GM18520 (cell line): Measurements from ENCODE around the gene ACOT6.
A peak's percentile ranks its signal among the peaks of the same experiment; 100 is the strongest.
"Not testable (repeated sequence)": the region's sequence is repeated elsewhere in the genome, so short reads cannot be mapped to it uniquely, and the experiment has no call there.

Experiments
- ATAC-seq: cut with Tn5 transposase; IDR thresholded peaks from one replicate; pipeline ENCODE4 v1.9.1; 2021; ENCODE audit not compliant: unreplicated experiment

ACOT6 gene

GRCh38 chr14:73612339-73613045, at the start of gene ACOT6:
Gene ACOT6, plus strand, starts transcription at chr14:73612517. Its CDS starts 55 bp downstream, at chr14:73612572.
- peak; percentile 69 for ATAC-seq

GRCh38 chr14:73562696-73563095, 49.6 kb upstream of the ACOT6 start:
- ATAC-seq, result not testable (repeated sequence)

- ATAC-seq, result not testable (repeated sequence)
Observed at GRCh38 chr14:73566431-73566830, 45.9 kb upstream of the ACOT6 start.

GRCh38 chr14:73566935-73567334, 45.4 kb upstream of the ACOT6 start:
- ATAC-seq, result not testable (repeated sequence)

GRCh38 chr14:73567358-73567757, 45.0 kb upstream of the ACOT6 start:
- no peak for ATAC-seq

GRCh38 chr14:73567951-73568885, 44.1 kb upstream of the ACOT6 start:
- no peak for ATAC-seq

- not testable (repeated sequence) for ATAC-seq
Observed at GRCh38 chr14:73568886-73569184, 43.5 kb upstream of the ACOT6 start.

- ATAC-seq, result not testable (repeated sequence)
Observed at GRCh38 chr14:73569185-73569958, 42.9 kb upstream of the ACOT6 start, which contains the start of gene ACOT2. Gene ACOT2, plus strand, starts transcription at chr14:73569213. Its CDS starts 28 bp downstream, at chr14:73569241.

GRCh38 chr14:73570913-73571312, 41.4 kb upstream of the ACOT6 start:
- ATAC-seq, result peak; percentile 41

- ATAC-seq, result not testable (repeated sequence)
Observed at GRCh38 chr14:73573034-73573433, 39.3 kb upstream of the ACOT6 start.

GRCh38 chr14:73573740-73574139, 38.6 kb upstream of the ACOT6 start:
- not testable (repeated sequence) for ATAC-seq

- ATAC-seq, result not testable (repeated sequence)
Observed at GRCh38 chr14:73574251-73574650, 38.1 kb upstream of the ACOT6 start.

GRCh38 chr14:73576391-73576790, 35.9 kb upstream of the ACOT6 start:
- ATAC-seq, result no peak

GRCh38 chr14:73577214-73577613, 35.1 kb upstream of the ACOT6 start:
- not testable (repeated sequence) for ATAC-seq

GRCh38 chr14:73582102-73582979, 30.0 kb upstream of the ACOT6 start:
- not testable (repeated sequence) for ATAC-seq

GRCh38 chr14:73588695-73589094, 23.6 kb upstream of the ACOT6 start:
- ATAC-seq, result no peak

GRCh38 chr14:73589116-73589515, 23.2 kb upstream of the ACOT6 start:
- no peak for ATAC-seq

GRCh38 chr14:73590673-73591004, 21.7 kb upstream of the ACOT6 start:
- not testable (repeated sequence) for ATAC-seq

GRCh38 chr14:73591690-73592449, 20.4 kb upstream of the ACOT6 start, which contains the start of gene ACOT4:
Gene ACOT4, plus strand, starts transcription at chr14:73591873. Its CDS starts 87 bp downstream, at chr14:73591960.
- peak; percentile 40 for ATAC-seq
